HFFc6 (cell line): ENCODE measurements around the gene SLC17A8. TPM values are rescaled to one million over a fixed set of nuclear protein-coding genes. Genes with fewer than 3 reads are reported as not detected.

ENCODE experiments used
- DNase-seq: peaks from one replicate; pipeline ENCODE4 v3.0.0-alpha.2; 2018
- H3K27ac Mint-ChIP-seq: 2 replicates; pipeline ENCODE4 v1.8.0; 2020; ENCODE audit warnings: mild to moderate bottlenecking, mixed read lengths
- H3K27me3 Mint-ChIP-seq: 2 replicates; pipeline ENCODE4 v1.8.0; 2021; ENCODE audit warnings: mild to moderate bottlenecking, moderate library complexity, mixed read lengths; ENCODE audit not compliant: insufficient read depth
- H3K36me3 Mint-ChIP-seq: 2 replicates; pipeline ENCODE4 v1.8.0; 2021; ENCODE audit warnings: low read depth, mixed read lengths
- H3K4me1 Mint-ChIP-seq: 2 replicates; pipeline ENCODE4 v1.8.0; 2020; ENCODE audit warnings: low read depth, mixed read lengths
- H3K4me3 Mint-ChIP-seq: 2 replicates; pipeline ENCODE4 v1.8.0; 2020; ENCODE audit warnings: mild to moderate bottlenecking, moderate library complexity, mixed read lengths
- H3K9me3 Mint-ChIP-seq: 2 replicates; pipeline ENCODE4 v1.8.0; 2020; ENCODE audit warnings: mild to moderate bottlenecking, mixed read lengths
- CTCF ChIP-seq: fragments of 200-600 bp; sonication (generic); IDR thresholded peaks from 2 replicates; pipeline ENCODE4 v1.5.0; 2021; ENCODE audit warnings: antibody characterized with exemption, mild to moderate bottlenecking
- total RNA-seq, 6 experiments: library from RNA; stranded (reverse); fragmentation: NEBNext Ultra II Directional; extraction: Animal tissue kit (Norgen Biotek cat#: 25700); gene quantifications; 2 replicates in 1 of 6; 3 replicates in 5 of 6; pipeline ENCODE4 v1.2.3, GENCODE V29; 2021

The SLC17A8 gene
- total RNA-seq, 6 experiments from 2014 or later: not detected

- Mint-ChIP-seq H3K4me3 (no peak overlapping the region), H3K9me3 (peaks cover 11% of the 10 kb centered on the region), H3K36me3 (no peaks in the 10 kb centered on the region), H3K27ac (no peak overlapping the region), H3K4me1 (no peaks in the 10 kb centered on the region), H3K27me3 (no peaks in the 10 kb centered on the region)
- TF ChIP-seq CTCF: no peak
- DNase-seq: no peak
These were observed 104.6 kb downstream of the SLC17A8 start for GRCh38 chr12:100461330-100461973.

DNA sequence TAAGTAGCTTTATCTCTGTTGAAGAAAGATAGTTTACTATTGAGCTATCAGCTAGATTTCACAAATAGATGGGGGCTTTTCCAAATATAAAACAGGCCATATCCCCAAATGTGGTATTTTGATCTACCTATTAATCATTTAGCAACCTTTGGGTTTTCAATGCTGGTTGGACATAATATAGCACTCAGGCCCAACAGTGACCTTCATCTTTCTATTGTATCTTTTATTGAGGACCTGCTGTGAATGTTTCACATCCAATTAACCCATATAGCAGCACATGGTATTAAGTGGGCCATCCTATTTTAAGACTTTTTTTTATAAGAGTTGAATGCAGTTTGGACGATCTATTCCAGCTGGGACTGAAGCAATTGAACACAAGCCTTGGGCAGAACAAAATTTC, 106.8 kb downstream of the SLC17A8 start:
- Mint-ChIP-seq H3K27me3 (no peaks in the 10 kb centered on the region), H3K36me3 (no peaks in the 10 kb centered on the region), H3K27ac (no peak overlapping the region), H3K4me3 (no peak overlapping the region), H3K9me3 (peaks cover 10% of the 10 kb centered on the region), H3K4me1 (no peaks in the 10 kb centered on the region)
- DNase-seq: no peak
- no peak for TF ChIP-seq CTCF

DNA sequence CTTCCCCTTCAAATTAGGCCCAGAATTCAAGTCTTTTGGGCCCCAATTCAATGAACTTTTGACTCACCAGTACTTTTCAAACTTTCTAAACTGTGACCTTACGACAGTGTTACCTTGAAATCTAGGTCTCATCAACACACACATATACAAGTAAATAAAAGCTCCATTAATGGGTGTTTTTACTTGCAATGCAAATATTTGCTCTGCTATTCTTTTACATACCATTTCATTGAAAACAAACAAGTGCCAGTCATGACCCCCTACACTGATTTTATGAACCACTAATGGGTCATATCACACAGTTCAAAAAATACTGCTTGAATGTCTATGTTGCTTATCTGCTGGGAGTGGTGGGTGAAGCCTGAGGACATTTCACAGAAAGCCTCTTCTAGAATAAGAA, 107.7 kb downstream of the SLC17A8 start:
- Mint-ChIP-seq H3K4me1 (no peaks in the 10 kb centered on the region), H3K27ac (no peak overlapping the region), H3K4me3 (no peak overlapping the region), H3K27me3 (no peaks in the 10 kb centered on the region), H3K36me3 (no peaks in the 10 kb centered on the region), H3K9me3 (peaks cover 10% of the 10 kb centered on the region)
- no peak for DNase-seq
- TF ChIP-seq CTCF: no peak

GRCh38 chr12:100468126-100468525, 111.3 kb downstream of the SLC17A8 start:
- H3K4me1 Mint-ChIP-seq: no peaks in the 10 kb centered on the region
- H3K4me3 Mint-ChIP-seq: no peak overlapping the region
- no peaks in the 10 kb centered on the region for H3K36me3 Mint-ChIP-seq
- no peak for TF ChIP-seq CTCF
- peaks cover 21% of the 10 kb centered on the region for H3K9me3 Mint-ChIP-seq
- DNase-seq: no peak
- H3K27ac Mint-ChIP-seq: no peak overlapping the region
- no peaks in the 10 kb centered on the region; the same call in 1 of the 2 replicates for H3K27me3 Mint-ChIP-seq

Other genes with a start within 250 kb of the SLC17A8 start
- gene BLTP3B, start 214.2 kb upstream of the SLC17A8 start, total RNA-seq: 10 to 100 TPM; 28.5 to 34.2 (median 33.4) TPM
- 10 to 100 TPM; 23.2 to 29.2 (median 24.9) TPM for gene ACTR6, start 156.3 kb upstream of the SLC17A8 start, total RNA-seq
- gene DEPDC4, start 90.0 kb upstream of the SLC17A8 start, total RNA-seq: 1 to 10 TPM in 5 of 6 experiments, under 1 TPM in 1; 0.73 to 1.5 (median 1.3) TPM
- gene SCYL2, start 89.9 kb upstream of the SLC17A8 start, total RNA-seq: 10 to 100 TPM; 40.0 to 46.7 (median 40.8) TPM
- gene NR1H4, start 116.8 kb downstream of the SLC17A8 start, total RNA-seq: not detected
- gene GAS2L3, start 216.6 kb downstream of the SLC17A8 start, total RNA-seq: 10 to 100 TPM; 10.0 to 25.2 (median 22.8) TPM